HG02571 (cell line): ENCODE data around the gene AGBL1.

Source experiments
- ATAC-seq: cut with Tn5 transposase; IDR thresholded peaks from one replicate; pipeline ENCODE4 v1.9.1; 2021; ENCODE audit warnings: mild to moderate bottlenecking, moderate library complexity; ENCODE audit not compliant: unreplicated experiment

Gene AGBL1

DNA sequence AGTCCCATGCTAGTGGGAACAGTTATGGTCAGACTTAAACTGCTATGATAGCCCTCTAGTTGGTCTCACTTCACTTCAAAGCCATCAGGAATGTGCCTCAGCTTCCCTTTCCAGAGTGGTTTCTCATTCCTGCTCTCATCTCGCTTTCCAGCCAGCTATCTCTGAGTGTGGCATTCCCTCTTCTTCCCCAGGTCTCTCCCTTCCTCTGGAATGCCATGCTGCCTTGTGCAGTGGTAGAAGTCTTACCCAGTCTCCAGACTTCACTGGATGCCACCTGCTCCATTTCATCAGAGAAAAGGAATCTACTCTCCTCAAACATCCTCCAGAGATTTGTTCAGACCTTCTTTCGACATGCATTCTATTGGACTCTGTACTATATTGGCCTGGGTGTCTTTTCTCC is 83.0 kb downstream of the AGBL1 start:
- no peak for ATAC-seq

- no peak for ATAC-seq
Observed at GRCh38 chr15:86163816-86164215, 84.1 kb downstream of the AGBL1 start.

- ATAC-seq, result no peak
Observed at GRCh38 chr15:86164232-86164898, 84.7 kb downstream of the AGBL1 start.

- no peak for ATAC-seq
Observed at GRCh38 chr15:86165265-86166211, 85.9 kb downstream of the AGBL1 start.

DNA sequence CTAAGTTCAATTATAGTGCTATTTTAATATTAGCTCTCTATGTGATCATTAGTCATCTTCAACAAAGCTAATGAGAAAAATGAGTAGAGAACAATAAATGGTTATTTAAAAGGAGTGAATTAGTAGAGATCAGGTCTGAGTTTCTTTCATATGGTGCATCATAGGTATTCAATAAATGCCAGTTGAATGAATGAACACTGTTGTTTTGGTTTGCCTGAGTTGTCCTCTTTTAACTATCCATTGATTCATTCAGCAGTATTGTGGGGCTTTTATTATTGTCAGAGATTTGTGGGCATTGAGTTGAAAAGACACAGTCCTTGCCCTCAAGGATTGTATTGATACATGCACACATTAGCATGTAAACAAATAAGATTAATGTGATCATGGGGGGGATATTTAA is 88.2 kb downstream of the AGBL1 start:
- ATAC-seq, result no peak

DNA sequence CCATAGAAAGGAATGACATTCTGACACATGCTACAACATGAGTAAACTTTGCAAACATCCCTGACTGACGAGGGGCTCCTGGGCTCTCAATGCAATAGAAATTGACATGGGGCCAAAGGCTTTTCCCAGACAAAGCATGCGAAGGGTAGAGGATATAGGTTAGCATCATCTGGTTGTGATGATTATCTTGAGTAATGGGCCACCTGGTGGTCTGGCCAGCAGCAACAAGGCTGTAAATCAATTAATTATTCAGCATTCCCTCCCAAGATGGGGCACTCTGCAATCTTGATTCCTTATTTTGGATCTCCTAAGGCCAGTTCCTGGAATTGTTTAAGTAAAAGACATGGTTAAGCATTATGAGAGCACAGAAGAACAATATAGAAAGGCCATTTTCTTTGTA is 99.2 kb downstream of the AGBL1 start:
- ATAC-seq, result no peak

DNA sequence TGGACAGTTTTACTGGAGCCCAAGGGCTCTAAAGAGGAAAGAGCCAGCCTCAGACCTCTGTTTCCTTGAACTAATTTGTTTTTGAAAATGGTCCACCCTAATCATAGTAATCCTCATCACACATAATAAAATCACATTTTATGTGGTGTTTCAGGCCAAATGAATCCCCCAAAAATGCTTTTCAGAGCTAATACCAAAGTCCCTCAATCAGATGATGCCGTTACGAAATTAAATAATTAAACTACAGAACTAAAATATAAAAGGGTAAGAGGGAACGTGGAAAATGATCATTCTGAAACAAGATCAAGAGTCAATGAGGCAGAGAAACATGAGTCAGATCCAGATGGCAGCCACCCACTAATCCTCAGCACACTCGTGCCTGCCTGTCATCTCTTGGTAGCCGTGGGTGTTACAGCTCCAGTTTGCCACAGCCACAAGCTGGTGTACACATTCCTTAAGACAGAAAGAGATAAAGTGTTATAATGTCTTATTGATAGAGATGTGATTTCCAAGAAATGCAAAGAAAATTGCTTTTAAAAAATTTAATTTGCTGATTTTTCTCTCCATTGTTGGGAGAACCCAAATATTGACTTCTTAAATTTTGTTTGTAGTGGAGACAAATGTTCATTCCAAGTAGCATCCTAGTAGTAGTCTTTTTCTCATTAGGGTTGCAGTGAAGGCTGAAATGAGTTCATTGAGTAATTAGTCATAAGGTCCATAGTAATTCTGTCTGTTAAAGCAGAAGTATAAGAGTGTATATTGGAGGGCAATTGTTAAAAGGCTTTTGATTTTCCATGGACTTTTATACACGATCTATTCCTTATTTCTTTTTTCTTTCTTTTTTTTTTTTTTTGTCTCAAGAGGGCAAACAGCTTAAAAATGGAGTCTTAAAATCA is 104.2 kb downstream of the AGBL1 start:
- peak; percentile 53 for ATAC-seq

DNA sequence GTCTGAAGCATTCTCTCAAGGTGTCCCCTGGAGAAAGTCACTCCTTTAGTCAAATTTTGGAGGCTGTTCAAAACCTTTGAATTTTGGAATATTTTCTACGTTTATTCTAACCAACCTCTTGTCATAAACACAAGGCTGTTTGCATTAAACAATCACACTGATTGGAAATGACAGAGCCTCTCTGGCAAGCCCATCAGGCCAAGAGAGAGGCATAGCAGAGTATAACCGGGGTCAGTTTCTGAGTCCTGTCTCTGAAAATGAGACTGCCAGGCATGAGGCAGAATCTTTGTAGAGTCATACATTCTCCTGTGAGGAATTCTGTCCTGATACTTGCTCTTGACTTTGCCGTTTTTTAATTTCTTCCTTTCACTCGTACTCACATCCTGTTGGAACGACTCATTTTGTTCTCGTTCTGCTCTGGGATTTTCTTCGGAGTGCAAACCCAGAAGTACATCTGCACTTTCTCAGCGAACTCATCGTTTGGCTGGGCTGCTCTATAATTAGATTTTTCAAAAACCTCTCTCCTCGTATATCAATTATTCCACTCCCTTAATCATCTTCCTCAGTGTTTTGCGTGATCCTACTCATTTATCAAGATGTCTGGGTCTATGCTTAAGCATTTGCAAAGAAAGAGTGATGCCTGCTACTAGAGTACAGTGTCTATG is 114.2 kb downstream of the AGBL1 start:
- no peak for ATAC-seq

GRCh38 chr15:86197770-86198169 is 118.1 kb downstream of the AGBL1 start:
- no peak for ATAC-seq

DNA sequence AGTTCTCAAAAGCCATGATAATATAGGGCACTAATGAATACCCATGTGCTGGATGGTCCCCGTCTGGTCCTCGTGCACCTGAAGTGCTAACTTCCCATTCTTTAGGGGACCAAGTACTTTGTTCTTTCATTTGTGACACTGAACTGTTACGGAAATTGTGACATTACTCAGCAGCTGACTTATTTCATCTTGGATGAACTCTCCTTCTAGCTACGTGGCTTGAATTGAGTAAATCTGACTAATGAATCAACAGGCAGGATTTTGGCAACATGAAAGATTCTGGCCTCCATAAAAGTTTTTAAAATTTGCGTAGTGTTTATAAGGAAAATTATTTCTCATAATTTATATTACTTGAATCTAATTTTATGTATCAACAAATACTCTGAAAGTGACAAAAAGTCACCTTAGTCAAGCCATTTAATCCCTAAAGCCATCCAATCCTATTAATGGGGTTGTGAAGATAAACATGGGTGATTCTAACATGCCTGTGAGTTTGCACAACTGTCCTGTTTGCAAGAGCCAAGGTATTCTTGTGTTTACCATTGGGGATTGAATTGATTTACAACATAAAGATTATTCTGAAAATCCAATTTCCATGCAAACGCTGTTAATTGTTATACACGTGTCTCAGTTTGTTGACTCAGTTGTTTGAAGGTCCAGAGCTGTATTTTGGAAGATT is 119.9 kb downstream of the AGBL1 start:
- no peak for ATAC-seq

- ATAC-seq, result no peak
Observed at GRCh38 chr15:86201313-86202008, 121.8 kb downstream of the AGBL1 start.

GRCh38 chr15:86203462-86203861 is 123.8 kb downstream of the AGBL1 start:
- ATAC-seq, result no peak

DNA sequence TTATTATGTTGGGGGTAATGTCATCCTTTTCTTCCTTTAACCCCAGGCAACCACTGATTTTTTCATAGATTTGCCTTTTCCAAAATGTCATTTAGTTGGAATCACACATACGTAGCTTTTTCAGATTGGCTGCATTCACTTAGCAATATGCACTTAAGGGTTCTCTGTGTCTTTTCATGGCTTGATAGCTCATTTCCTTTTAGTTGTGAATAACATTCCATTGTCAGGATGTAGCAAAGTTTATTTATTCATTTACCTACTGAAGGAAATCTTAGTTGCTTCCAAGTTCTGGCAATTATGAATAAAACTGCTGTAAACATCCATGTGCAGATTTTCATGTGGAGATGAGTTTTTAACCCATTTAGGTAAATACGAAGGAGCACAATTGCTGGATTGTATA is 125.4 kb downstream of the AGBL1 start:
- no peak for ATAC-seq

DNA sequence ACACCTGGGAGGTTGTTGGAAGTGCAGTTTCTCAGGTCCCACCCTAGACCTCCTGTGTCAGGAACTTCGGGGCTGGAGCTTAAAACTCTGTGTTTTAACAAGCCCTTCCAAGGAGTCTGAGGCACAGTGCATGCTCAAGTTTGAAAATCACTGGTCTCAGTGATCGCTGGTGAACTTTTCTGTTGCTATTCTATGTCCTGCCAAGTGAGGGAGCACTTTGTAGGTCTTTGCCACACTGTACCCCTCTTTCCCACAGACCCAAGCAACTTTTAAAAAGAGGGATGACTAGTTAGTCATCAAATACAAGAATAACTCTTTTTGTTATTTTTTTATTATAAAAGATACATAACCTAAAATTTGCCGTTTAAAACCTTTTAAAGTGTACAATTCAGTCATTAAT is 133.7 kb downstream of the AGBL1 start:
- ATAC-seq, result no peak

GRCh38 chr15:86213888-86214287 is 134.2 kb downstream of the AGBL1 start:
- no peak for ATAC-seq

DNA sequence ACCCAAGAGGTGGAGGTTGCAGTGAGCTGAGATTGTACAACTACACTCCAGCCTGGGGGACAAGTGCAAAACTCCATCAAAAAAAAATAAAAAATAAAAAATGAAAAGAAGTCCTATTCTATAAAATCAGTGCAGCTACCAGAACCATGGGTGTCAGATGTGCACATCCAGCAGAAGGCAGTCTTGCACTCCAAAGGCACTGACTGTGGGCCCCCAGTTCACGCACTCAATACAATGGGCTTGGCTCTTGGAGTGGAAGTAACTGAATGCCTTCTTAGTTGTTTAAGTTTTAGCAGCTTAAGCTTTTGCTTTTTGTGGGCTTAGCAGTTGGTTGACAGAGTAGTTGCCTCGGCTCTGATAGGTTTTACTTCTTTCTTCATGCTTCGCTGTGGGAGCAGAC is 141.4 kb downstream of the AGBL1 start:
- no peak for ATAC-seq

DNA sequence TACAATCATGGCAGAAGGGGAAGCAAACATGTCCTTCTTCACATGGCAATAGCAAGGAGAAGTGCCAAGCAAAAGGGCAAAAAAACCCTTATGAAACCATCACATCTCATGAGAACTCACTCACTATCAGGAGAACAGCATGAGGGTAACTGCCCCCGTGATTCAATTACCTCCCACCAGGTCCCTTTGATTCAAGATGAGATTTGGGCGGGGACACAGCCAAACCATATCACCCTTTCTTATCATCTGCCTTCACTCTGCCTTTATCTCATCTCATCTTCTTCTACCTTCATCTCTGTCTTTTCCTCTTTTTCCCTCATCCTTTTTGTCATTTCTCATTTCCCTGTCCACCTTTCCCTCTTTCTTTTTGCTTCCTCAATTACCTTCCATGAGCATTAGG is 149.6 kb downstream of the AGBL1 start:
- ATAC-seq, result no peak

GRCh38 chr15:86229936-86230335 is 150.3 kb downstream of the AGBL1 start:
- no peak for ATAC-seq

- ATAC-seq, result no peak
Observed at GRCh38 chr15:86231864-86232721, 152.4 kb downstream of the AGBL1 start.
